DMS 273 (cell line): Measurements from ENCODE around the gene PTPRN2.

Source experiments
- DNase-seq: peaks from one replicate; lab custom pipeline; 2025; ENCODE audit not compliant: unreplicated experiment; lab: John Stamatoyannopoulos, UW

PTPRN2 gene

DNA sequence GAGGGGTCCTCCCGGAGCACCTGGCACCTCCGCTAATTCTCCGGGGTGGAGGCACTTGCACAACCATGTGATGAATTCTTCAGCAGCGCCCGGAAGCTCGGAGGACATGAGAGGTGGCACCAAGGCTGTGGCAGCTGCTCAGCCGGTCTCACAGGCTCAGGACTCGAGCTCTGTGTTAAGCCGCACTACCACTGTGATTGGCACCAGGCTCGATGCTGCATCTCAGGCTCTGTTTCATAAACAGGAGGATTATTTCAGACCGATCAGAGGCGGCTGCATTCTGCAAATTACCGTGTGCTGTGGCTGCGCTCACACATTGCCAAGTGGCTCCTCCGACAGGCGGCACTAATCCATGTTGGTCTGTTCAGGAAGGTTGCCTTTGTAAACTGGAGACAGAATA is 755.6 kb downstream of the PTPRN2 start:
- DNase-seq = no peak

DNA sequence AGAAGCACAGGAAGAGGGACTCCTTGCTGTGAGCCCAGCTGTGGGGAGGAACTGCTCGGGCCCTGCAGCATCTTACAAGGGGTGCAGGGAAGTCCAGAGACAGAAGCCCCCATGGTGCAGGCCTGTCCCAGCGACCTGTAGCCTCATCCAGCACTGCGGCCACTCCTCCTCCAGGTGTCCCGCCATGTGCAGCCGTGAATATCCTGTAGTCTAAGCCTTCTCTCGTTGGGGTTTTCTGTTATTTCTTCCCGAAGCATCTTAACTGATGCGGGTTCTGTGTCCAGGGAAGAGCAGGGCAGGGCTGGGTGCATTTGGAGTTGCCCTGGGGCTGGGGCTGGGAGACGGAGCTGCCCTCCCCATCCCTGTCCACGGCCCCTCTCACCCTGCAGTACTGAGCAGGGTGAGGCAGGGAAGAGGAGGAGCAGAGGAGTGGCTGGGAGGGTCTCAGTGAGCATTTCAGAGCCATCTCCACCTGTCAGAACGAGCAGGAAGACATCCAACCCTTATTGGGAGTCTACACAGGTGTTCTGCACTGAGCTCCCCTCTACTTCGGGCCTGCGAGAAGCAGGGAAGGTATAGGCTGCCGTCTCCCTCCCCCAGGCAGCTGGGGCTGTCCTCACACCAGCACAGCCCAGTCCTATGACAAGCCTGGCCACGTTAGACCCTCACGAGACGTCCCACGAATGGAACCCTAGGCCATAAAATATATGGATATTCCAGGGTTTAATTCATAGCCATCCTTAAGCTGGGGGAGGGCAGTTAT is 756.3 kb downstream of the PTPRN2 start:
- DNase-seq = no peak

DNA sequence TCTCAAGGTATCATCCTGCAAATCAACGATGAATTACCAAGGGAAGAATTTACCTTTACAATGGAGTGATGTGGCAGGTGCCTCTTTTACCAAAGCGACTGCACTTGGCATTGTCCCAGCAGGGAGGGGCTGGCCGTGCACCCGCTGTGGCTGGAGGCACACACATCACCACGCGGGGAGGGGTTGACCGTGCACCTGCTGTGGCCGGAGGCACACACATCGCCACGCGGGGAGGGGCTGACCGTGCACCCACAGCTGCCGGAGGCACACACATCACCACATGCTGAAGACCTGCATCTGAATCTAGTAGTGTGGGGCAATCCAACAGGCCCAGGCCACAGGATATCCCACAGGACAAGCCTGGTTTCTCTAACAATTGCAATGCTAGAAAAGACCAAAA is 757.3 kb downstream of the PTPRN2 start:
- no peak for DNase-seq

DNA sequence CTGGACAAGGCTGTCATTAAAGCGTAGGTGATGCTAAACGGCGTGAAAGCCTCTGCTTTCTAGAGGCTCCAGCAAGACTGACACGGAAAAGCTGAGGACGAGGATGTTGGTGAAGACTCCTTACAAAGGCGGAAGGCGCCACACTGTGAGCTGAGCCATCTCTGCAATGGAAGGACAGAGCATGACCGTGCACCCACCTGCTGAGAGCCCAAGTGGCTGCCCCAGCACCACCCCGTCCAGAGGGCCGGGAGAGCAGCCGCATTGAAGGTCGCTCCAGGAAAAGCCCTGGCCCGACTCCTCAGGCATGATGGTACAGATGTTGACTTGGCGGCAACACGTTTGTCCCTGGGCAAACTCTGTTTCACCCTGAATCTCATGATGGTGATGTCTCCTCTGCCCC is 758.1 kb downstream of the PTPRN2 start:
- no peak for DNase-seq

DNA sequence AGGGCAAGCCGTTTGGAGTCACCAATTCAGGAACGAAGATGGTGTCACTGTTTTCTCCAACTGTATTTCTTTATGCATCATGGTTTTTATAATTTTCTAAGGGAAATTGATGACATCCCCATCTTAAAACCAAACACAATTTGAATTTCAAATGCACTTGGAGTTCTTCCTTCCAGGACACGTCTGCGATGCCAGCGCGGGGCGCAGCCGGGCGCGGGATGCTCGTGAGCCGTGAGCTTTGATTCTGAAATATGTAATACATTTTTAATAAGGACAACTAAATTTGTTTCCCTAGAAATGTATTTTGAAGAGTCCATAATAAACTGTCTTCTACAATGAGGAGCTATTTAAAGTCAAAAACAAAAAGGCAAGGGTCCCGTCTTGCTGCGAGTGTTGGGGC is 758.7 kb downstream of the PTPRN2 start:
- DNase-seq = no peak

DNA sequence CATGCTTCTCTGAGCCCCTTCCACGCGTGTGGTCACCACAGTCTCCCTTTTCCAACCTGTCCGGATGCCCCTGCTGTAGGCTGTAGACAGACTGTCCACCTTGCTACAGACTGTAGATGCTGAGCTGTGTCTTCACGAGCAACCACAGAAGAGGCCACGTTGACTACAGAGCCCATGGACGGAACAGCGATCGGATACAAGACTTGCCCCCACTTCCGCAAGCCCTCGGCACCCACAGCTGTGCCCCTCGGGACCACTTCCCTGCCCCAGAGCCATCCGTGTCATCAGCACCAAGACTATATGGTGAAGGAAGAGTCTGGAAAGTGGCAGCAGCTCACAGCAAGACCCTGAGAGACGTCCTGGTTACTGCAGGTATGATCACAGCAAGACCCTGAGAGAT is 759.4 kb downstream of the PTPRN2 start:
- no peak for DNase-seq

DNA sequence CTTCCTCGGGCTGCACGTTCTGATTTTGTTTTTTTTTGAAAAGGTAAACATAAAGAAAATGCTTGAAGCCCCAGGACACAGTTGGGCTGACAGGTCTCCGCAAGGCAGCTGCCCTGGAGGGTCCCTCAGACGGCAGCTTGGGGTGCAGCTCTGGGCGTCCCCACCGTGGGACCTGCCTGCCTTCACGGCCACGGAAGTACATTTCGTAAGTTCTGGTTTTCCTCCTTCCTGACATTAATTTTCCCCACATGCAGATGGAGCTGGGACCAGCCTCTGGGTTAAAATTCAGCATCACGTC is 759.8 kb downstream of the PTPRN2 start:
- no peak for DNase-seq

DNA sequence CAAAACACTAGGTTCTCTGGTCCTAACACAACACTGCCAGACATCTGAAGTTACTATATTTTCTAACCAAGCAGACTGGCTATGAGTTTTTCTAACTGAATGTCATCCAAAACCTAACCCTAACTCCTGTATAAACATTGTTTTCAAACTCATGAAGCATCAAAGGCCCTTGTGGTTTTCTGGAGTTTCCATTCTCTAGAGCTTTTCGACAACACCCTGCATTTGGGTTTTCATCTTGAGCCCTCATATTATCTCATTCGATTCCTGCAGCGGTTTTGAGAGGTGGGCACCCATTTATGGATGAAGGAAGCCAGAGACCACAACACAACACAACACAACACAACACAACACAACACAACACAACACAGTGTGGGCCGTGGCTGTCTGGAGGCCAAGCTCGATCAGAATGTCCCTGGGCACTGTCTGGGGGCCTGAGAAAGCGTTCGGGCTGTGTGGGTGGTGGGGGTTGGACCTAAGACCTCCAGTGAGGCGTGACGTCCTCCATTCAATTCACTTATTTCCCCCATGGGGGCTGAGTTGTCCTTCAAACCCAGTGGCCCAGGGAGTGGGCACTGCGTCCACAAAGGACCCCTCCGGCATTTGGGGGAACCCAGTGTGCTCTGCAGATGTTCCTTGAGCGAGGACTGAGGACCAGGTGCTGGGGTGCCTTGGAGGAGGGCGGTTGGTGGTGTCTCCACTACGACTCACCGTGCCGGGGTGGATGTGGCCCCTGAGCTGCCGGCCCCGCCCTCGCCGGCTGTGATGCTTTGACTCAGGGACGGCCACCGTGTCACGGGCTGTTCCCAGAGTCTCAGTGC is 760.4 kb downstream of the PTPRN2 start:
- no peak for DNase-seq

DNA sequence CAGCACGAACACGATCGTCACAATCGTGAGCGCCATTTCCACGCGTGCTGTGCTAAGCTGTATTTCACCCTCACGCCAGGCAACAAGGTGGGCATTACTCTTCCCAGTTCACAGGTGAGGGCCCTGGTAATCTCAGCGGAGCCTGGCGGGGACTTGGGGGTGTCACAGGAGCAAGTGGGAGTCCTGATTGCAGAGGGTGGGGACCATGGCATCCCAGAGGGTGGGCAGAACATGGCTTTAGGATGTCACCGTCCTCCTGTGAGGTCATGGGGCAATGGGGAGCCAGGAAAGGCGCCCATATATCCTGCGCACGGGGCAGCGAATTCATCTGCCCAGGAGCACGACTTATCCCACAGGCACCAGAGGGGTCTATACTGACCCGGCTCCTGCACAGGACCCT is 761.1 kb downstream of the PTPRN2 start:
- DNase-seq = no peak

DNA sequence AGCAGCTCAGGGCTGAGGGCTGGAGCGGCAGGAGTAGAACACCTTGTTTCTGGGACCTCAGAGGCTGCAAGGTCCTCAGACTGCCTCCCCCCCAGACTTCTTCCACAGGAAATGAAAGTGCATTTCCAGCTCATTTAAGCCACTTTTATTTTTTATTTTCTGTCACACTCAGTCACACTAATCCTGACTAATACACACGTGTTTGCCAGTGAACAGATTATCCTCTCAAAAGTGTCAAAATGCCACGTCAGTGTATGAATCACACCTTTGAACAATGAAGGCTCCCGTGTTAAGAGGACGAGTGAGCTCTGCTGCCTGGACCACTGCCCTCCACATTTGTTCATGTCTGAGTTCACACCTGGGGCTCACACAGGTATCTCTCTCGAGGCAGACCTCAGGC is 762.3 kb downstream of the PTPRN2 start:
- no peak for DNase-seq

DNA sequence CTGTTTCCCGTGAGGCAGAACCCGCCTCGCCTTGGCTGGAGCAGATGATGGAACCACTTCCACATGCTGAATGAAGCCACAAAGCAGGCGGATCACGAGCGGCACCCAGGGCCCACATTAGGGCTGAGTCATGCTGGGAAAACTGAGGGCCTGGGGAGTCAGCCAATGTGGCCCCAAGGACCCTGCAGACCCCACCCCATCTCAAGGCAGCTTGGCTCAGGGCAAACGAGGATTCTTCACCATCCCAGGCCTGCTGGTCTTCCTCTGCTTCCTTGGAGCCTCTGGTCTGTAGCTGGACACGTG is 762.9 kb downstream of the PTPRN2 start:
- DNase-seq = no peak

DNA sequence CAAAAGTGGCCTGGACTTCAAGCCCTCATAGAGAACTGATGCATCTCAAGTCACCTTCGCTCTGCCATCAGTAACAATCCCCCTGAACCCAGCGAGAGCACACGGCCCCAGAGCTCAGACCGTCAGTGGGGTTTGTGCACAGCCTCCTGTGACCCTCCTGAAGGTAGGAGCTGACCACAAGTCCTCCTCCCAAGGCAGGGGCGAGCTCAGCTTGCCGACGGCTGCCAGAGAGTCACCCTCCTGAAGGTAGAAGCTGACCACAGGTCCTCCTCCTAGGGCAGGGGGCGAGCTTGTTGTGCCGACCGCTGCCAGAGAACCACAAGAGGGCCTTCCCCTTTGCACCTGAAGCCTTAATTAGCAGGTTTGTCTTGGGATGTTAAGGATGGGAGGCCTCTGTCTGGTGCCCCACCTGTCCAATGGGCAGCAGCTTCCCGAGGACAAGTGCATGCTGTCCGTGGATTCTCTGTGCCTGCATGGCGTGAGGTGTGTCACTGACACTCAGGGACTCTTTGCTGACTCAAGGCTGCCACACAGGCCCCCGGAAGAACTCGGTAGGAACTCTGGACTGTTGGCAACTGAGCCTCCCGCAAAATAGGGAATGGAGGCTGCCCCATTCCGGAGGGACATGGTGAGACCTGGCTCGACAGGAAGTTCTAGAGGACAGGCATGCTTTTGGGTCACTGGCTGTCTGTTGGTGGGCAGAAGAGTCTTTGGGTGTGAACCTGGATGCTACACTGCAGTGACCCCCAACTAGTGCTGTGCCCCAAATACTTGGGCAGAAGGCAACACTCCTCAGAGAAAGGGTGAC is 763.4 kb downstream of the PTPRN2 start:
- DNase-seq = no peak

DNA sequence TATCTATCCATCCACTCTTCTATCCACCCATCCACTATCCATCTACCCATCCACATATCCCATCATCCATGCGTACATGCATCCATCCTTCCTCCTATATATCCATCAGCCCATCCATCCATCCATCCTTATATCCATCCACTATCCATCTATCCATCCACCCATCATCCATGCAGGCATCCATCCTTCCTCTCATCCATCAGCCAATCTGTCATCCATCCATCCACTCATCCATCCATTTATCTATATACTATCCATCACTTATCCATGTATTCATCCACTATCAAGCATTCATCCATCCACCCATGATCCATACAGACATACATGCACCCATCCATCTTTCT is 765.0 kb downstream of the PTPRN2 start:
- DNase-seq = no peak

DNA sequence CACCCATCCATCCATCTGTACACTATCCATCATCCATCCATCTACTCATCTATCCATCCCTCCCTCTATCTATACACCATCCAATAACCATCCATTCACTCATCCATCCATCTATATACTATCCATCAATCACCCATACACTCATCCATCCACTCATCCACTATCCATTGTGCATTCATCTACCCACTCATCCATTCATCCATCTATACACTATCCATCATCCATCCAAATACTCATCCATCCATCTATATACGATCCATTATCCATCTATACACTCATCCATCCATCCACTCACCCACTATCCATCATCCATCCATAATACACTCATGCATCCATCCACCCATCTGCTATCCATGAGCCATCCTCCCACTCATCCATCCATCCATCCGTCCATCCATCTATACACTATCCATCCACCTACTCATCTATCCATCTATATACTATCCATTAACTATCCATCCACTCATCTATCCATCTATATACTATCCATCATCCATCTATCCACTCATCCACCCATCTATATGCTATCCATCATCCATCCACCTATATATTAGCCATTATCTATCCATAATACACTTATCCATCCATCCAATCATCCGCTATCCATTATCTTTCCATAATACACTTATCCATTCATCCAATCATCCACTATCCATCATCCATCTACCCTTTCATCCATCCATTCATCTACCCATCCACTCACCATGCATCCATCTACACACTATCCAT is 765.5 kb downstream of the PTPRN2 start:
- DNase-seq = no peak

DNA sequence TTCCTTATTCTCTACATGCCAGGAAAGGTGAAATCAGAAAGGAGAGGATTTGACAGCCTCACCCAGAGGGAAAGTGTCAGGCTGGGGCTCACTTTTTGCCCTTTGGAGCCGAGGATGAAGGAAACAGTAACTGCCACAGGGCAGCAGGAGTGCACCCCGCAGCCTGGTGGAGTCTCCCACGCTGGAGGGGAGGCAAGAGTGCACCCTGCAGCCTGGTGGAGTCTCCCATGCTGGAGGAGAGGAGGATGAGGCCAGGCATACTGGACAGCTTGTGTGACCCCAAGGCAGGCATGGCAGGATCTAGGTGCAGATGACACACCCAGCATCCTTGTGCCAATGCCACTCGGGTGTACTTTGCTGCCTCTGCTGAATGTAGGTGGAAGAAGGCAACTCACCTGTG is 766.8 kb downstream of the PTPRN2 start:
- DNase-seq = no peak

DNA sequence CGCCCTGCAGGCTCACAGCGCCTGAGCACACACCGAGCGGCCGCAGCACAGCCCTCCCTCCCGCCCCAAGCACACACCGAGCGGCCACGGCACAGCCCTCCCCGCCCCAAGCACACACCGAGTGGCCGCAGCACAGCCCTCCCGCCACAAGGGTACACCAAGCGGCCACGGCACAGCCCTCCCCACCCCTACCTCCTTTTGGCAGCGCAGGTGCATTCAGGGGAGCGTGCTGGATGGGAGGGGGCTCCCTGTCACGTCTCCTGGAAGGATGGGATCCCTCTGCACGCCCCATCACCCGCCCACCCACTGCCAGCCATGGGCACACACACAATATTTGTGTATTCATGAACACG is 768.2 kb downstream of the PTPRN2 start:
- no peak for DNase-seq

DNA sequence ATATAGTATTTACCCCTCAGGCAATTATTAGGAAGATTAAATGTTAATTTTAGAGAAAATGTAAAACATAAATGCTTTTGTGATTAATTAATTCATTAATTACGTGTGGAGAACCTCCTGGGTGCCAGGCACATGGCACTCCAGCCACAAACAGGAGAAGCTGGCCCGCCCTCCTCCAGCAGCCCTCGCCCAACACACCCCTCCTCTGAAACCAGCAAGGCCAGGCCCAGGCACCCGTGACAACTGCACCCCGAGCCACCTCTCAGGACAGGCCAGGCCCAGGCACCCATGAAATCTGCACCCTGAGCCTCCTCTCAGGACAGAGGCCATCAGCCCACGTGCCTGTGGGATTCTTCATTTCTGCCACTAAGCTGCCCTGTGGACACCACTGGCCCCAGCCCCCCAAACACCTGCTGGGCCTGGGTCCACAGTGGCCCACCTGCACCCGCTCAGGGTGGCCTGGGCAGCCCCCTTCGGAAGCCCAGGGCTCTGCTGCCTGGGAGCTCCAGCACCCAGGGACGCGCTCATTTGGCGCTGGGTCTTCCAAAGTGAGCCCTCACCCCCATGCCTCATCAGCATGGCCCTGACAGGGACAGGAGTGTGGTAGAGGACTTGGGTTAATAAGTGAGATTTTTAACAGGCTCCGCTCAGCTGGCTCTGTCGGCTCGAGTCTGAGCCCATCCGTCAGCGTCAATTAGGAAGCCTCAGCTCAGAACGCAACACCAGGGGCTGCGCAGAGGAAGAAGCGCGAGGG is 768.7 kb downstream of the PTPRN2 start:
- no peak for DNase-seq

DNA sequence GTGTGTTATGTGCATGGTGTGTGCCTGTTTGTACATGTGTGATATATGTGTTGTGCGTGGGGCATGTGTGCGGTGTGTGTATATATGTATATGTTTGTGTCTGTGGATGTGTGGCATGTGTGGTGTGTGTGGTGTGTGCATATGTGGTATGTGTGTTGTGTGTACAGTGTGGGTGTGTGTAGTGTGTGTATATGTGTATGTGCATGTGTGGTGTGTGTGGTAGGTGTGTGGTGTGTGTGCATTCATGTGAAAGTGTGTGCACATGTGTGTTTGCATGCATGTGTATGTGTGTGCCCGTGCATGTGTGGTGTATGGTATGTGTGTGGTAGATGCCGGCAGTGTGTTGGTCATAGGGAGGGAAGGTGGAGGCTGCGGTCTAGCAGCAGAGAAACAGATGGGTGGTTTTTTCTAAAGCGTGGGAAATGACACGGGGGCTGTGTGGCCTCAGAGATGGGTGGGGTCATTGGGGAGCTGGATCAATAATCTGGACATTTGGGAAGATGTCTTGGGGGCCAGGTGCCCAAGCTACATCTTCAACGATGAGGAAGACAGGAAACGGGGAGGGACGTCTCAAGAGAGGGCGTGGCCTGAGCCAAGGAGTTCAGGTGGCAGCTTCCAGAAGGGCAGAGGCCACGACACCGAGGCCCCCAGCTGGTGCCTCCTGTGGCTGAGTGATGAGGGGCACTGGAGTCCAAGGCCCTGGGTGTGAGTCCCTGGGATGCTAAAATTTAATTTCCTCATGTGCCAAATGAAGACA is 769.5 kb downstream of the PTPRN2 start:
- DNase-seq = no peak

DNA sequence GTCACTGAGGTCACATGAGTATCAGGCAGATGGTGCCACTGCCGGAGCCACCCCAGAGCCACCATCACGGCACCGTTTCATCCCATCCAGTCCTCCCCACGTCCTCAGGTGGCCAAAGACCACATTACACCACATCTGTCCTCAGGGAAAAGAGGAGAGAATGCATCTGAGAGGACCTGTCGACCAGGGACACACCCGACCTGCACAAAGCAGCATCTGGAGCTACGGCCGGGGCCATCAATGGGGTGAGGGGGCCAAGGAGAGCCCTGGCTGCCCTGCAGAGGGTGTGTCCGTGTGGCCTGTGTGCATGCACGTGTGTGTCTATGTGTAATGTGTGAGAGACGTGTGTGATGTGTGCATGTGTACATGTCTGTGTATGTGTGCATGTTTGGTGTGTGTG is 770.2 kb downstream of the PTPRN2 start:
- no peak for DNase-seq

DNA sequence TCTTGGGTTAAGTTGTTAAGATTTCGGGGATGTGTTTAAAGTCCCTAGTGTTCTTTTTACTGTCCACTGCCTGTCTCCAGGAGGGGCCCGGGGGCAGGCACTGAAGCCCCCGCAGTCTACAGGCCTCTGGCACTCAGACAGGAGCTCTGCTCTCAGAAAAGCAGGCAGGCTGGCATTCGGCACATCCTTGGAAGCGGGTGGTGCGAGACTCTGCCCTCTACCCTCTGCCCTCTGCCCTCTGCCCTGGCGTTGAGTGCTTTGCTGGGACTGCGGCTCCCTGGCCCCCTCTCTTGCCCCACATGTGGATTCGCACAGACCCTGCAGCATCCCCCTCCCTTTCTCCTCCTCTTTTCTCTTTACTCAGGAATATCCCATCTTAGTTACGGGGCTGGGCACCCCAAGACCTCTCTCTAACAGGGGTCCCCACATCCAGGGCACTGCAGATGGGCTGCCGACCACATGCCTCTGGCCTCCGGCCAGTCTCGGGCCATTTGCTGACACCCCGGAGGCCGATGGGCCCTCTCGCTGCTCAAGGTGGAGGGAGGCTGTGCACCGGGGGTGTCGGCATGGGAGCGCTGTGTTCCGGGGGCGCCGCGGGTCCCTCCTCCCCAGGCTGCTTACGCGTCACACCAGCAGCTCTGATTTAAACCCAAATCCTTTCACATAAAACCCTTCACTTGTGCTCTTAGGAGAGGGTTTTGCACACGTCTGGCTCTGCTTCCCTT is 770.9 kb downstream of the PTPRN2 start:
- no peak for DNase-seq
